ENCODE results near the gene ITGBL1.

Gene ITGBL1, protein sequence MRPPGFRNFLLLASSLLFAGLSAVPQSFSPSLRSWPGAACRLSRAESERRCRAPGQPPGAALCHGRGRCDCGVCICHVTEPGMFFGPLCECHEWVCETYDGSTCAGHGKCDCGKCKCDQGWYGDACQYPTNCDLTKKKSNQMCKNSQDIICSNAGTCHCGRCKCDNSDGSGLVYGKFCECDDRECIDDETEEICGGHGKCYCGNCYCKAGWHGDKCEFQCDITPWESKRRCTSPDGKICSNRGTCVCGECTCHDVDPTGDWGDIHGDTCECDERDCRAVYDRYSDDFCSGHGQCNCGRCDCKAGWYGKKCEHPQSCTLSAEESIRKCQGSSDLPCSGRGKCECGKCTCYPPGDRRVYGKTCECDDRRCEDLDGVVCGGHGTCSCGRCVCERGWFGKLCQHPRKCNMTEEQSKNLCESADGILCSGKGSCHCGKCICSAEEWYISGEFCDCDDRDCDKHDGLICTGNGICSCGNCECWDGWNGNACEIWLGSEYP

DNA sequence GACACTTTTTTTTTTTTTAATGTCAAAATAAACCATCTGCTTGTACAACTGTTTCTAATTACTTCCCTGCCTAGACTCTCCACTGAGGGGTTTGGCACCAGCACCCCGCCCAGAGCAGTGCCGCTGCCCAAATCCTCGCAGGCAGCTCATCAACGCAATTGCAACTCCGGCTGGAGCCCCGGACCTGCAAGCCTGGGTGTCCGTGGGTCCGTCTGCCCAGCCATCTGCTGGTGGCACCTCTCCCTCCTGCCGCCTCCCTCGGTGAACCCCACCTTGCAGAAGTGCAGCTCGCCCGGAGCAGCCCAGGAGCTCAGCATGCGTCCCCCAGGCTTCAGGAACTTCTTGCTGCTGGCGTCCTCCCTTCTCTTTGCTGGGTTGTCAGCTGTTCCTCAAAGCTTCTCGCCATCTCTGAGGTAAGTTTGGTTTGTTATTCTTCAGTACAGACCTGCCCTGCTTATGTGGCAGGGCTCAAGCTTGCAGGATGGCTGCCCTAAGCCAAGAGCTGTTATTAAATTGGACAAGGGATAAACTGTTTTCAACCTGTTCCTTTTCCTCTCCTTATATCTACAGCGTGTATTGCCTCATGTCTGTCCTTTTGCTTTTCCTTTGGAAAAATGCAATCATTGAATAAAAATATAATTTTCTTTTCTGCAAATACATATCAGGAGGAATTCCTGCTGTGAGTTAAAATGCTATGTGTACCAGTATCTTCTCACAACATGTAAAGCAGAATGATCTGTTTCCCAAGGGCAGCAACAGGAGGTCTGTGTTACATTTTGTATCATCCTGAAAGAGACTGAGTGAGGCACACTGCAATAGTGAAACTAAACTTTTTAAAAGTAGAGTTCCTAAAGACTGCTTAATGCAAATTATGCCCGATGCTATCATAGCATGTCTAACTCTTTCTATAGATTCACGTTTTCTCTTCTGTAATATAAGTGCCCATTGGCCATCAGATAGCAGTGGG is at the start of gene ITGBL1:
Gene ITGBL1 (plus strand): TSS at position 157 of the 967 bp plus-strand sequence. CDS start 159 bp downstream, at position 316.
- no peak for DNase-seq

- DNase-seq = no peak
These were observed 45.7 kb upstream of the ITGBL1 start for GRCh38 chr13:101406791-101407190.

- DNase-seq = no peak
These were observed 44.3 kb upstream of the ITGBL1 start for GRCh38 chr13:101408154-101408553.

DNA sequence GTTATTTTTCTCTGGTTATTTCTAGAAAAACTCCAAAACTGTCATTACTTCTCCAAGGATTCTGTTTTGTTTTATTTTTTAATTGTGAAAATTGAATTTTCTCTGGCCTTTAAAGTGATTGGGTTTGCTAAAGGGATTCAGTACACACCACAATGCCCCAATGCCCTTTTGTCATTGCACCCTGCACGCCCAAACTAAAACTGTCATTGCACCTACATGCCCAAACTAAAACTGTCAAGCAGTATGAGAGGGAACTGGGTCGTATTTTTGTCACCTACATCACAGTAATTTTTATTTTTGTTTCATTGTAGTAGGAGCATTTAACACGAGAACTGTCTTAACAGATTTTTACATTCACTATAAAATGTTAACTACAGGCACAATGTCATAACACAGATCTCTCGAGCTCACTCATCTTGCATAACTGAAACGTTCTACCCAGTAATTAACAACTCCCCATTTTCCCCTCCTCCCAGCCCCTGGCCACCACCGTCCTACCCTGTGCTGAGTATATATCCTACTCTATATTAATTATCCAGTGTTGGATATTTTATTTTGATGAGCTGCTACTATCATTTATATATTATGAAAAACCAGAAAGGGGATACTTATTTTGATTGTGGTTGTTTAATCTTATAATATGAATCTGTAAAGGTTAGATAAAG is 43.4 kb upstream of the ITGBL1 start:
- DNase-seq = no peak

DNA sequence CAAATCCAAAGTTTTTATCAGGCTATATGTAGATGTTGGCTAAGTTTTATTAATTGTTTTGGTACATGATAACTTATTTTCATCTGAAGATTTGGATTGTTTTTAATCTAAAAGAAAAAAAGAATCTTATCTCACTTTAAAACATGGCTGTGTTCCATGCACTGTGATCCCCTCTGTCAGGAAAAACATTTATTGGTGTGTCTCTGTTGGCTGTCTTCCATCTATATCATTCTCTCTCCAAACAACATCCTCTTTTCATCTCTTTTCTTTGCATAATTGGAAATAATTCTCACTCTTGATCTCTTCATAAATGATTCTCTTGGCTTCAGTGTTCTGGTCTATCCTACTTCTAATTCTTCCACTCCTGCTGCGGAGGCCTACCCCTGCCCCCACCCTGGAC is 40.4 kb upstream of the ITGBL1 start:
- DNase-seq = no peak

GRCh38 chr13:101415358-101416174 is 36.9 kb upstream of the ITGBL1 start:
- DNase-seq = no peak

- peak; percentile 22 for DNase-seq
These were observed 36.1 kb upstream of the ITGBL1 start, which contains the start of gene NALCN for GRCh38 chr13:101416181-101417042. Gene NALCN, minus strand, starts transcription at chr13:101416508. Its CDS starts 17,382 bp downstream, at chr13:101399126.

DNA sequence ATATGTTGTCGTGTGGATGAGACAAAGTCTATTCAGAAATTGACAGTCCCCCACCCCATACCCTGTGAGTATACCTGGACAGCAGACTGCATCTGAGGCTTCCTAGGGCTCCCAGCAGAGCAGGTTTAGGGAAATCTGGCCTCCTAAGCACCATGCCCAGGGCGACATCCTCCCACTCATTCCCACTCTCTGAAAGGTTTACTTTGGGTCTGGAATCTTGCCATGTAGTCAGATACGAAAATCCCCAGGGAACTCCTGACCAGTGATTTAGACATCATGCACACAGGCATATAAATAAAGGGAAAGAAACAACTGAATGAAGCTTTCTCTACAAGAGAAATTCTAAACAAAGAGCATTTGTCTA is 35.5 kb upstream of the ITGBL1 start:
- DNase-seq = peak; percentile 67

GRCh38 chr13:101417501-101417900 is 35.0 kb upstream of the ITGBL1 start:
- DNase-seq = no peak

DNA sequence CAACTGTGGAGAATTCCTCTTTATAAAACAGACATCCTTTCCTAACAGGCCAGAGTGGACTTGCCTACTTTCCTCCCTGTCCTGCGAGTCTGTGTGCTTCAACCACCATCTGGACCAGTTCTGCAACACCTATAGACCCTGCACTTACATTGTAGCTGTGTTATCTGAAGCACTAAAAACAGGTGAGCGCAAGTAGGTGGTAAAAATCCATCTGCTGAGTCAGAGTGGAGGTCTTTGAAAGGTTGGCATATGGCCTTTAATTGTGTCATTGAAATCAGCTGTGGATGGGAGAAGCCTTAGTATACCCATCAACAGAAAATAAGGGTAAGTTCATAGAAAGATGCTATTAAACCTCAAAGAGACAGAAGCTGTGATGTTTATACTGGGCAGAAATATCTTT is 28.6 kb upstream of the ITGBL1 start:
- no peak for DNase-seq

DNA sequence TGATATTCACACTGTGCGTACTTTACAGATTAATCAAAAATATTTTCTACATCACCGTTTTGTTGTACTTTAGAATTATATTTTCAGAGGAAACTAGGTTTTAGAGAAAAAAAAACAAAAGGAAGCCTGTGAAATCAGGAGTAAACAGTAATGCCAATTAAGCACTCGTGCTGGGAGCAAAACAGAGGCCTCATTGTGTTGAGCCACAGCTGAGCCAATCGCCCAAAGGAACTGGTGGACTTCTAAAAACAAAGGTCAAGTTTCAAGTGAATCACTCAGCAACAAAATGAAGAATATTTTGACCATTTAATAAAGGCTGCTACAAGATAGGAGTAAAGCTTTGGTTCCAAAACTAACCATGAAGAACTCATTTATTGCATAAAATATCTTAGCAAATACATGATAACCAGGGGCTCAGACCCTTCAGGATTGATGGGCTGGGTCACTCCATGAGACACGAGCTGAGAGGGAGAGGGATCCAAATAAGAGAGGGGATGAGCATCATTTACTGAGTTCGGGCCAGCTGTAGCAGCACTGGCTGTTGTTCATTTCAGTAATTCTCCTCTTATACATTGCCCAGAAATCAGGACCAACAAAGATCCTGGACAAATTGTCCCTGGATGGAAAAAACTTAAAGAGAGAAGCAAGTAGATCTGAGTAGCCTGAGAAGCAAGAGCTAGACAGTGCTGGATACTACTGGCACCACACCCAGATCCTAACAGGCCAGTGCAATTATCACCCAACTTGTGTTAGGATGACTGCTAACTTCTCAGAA is 27.9 kb upstream of the ITGBL1 start:
- no peak for DNase-seq

DNA sequence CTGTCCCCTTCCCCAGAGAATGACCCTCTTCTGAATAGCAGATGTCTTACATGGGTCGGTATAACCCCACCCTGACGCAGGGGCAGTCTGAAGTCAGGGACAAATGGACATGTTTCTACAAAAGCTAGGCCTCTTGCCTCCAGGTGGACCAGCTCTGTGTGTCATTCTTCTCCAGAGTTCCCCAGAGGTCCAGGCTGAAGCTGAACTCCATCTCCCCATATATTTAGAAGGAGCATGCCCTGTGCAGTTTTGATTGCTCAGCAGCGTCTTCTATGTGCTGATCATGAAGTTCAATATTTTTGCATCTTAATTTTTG is 27.4 kb upstream of the ITGBL1 start:
- DNase-seq = no peak

DNA sequence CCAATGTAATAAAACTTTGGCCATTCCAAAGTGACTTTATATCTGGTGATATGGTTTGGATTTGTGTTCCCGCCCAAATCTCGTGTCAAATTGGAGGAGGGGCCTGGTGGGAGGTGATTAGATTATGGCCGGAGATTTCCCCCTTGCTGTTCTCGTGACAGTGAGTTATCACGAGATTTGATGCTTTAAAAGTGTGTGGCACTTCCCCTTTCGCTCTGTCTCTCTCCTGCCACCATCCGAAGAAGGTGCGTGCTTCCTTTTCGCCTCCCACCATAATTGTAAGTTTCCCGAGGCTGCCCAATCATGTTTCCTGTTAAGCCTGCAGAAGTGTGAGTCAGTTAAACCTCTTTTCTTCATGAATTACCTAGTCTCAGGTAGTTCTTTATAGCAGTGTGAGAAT is 26.9 kb upstream of the ITGBL1 start:
- no peak for DNase-seq

- DNase-seq = no peak
These were observed 22.7 kb upstream of the ITGBL1 start for GRCh38 chr13:101429733-101430132.

- DNase-seq = no peak
These were observed 18.6 kb upstream of the ITGBL1 start for GRCh38 chr13:101433895-101434294.

DNA sequence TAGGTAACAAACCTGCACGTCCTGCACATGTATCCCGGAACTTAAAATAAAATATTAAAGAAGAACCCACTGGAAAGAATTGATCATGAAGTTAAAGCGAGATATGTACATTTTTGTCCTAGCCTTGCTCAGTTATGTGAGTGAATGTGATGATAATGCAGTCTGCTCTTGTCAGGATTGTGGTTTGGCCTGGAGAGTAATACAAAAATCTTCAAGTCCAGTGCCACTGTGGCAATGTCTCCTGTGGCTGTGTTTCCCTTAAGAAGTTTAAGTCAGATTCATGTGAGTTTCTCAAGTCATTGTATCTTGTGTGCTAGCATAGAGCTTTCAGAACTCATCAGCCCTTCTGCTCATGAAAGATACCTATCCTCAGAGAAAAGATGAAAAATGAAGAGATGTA is 18.0 kb upstream of the ITGBL1 start:
- DNase-seq = no peak

DNA sequence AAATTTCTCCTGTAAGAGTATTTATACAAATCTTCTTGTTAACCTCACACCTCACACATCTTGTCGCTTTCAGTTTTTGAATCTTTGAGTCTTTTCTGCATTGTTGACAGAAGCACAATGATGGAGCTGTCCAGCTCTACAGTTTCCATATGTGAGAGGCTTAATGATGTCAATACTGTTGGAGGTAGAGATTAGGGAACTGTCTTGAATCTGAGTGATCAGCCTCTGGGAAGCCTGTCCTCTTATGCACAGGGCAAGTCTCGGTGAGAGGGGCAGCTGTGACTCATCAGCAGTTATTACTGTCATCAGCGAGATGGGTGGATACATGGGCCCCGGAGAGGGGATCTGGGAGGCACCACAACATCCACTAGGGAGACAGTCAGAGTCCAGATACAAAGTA is 4.6 kb upstream of the ITGBL1 start:
- no peak for DNase-seq

- no peak for DNase-seq
These were observed 2.4 kb upstream of the ITGBL1 start for GRCh38 chr13:101449790-101450748.

GRCh38 chr13:101450749-101451130 is 1.7 kb upstream of the ITGBL1 start:
- no peak for DNase-seq
